ENCODE results near the gene ANKRD33B. TPM values are rescaled to one million over a fixed set of nuclear protein-coding genes. Genes with fewer than 3 reads are reported as not detected.
A peak's percentile ranks its signal among the peaks of the same experiment; 100 is the strongest.
"Not testable (repeated sequence)": the region's sequence is repeated elsewhere in the genome, so short reads cannot be mapped to it uniquely, and the experiment has no call there.

The ANKRD33B gene
- total and polyA plus RNA-seq, 9 donors, result 1.1 to 1.9 (median 1.5) TPM

- DNase-seq, result no peak
- WGBS (ENCODE audit: insufficient coverage), result no CpG with 5 or more reads among the region's 5 CpGs
- H3K27me3 ChIP-seq (ENCODE audit: control insufficient read depth, insufficient read depth, low read length), result no peaks in the 10 kb centered on the region
- H3K4me1 ChIP-seq (ENCODE audit: control insufficient read depth, insufficient read depth, low read length), result peaks cover 21% of the 10 kb centered on the region
- H3K36me3 ChIP-seq (ENCODE audit: control insufficient read depth, insufficient read depth, low read length), result no peaks in the 10 kb centered on the region
- peak overlapping the region; percentile 42 for H3K27ac ChIP-seq (ENCODE audit: low read length)
- peaks cover 2% of the 10 kb centered on the region for H3K9me3 ChIP-seq (replicated peaks; ENCODE audit: control insufficient read depth, low read depth, low read length)
- no peak overlapping the region for H3K4me3 ChIP-seq (ENCODE audit: low read length)
These were observed 36.9 kb downstream of the ANKRD33B start for GRCh38 chr5:10600626-10601245.

DNA sequence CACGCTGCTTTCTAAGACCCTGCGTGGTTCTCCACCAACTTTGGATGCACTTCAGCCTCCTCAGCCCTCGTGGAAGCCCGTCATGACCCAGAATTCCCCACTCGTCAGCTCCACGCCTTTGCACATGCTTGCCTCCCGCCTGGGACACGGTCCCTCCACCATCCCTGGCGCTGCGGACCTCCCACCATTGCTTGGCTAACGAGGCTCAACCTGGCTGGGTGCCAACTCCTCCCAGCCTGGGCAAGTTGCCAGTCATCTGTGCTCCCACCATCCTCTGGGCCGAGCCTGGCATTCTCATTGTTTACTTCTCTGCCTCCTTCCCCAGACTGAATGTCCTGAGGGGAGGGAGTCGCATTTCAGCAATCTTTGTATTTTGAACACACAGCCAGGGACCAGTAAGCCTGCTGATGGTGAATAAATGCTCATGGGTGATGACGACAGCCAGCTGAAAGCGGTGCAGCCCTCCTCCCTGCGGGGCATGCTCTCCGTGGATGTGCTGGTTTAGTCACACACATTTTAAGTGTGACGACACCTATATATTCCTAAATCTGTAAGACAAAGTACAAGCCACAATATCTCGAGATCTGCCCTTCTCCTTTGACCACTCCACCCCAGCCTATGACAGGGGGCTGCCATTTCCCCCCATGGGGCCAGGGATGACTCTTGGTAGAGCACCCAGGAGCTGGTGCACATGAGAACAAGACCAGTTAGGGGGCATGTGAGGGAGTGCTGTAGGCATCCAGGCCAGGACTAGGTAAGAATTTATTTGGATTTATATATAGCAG lies 37.6 kb downstream of the ANKRD33B start:
- peak; percentile 87 for DNase-seq
- peak overlapping the region; percentile 60 for H3K27ac ChIP-seq (ENCODE audit: low read length)
- H3K27me3 ChIP-seq (ENCODE audit: control insufficient read depth, insufficient read depth, low read length), result no peaks in the 10 kb centered on the region
- peaks cover 20% of the 10 kb centered on the region for H3K4me1 ChIP-seq (ENCODE audit: control insufficient read depth, insufficient read depth, low read length)
- no peaks in the 10 kb centered on the region for H3K36me3 ChIP-seq (ENCODE audit: control insufficient read depth, insufficient read depth, low read length)
- 30% methylated on average over 16 of the region's 19 CpGs for WGBS (ENCODE audit: insufficient coverage)
- peaks cover 2% of the 10 kb centered on the region for H3K9me3 ChIP-seq (replicated peaks; ENCODE audit: control insufficient read depth, low read depth, low read length)
- no peak overlapping the region for H3K4me3 ChIP-seq (ENCODE audit: low read length)

GRCh38 chr5:10602031-10602806 lies 38.3 kb downstream of the ANKRD33B start:
- Histone ChIP-seq H3K36me3 (ENCODE audit: control insufficient read depth, insufficient read depth, low read length) (no peaks in the 10 kb centered on the region), H3K4me1 (ENCODE audit: control insufficient read depth, insufficient read depth, low read length) (peaks cover 22% of the 10 kb centered on the region), H3K9me3 (replicated peaks; ENCODE audit: control insufficient read depth, low read depth, low read length) (no peaks in the 10 kb centered on the region), H3K4me3 (ENCODE audit: low read length) (no peak overlapping the region), H3K27me3 (ENCODE audit: control insufficient read depth, insufficient read depth, low read length) (no peaks in the 10 kb centered on the region), H3K27ac (ENCODE audit: low read length) (peak overlapping the region; percentile 60)
- DNase-seq, result no peak
- 59% methylated on average over 13 of the region's 15 CpGs for WGBS (ENCODE audit: insufficient coverage)

DNA sequence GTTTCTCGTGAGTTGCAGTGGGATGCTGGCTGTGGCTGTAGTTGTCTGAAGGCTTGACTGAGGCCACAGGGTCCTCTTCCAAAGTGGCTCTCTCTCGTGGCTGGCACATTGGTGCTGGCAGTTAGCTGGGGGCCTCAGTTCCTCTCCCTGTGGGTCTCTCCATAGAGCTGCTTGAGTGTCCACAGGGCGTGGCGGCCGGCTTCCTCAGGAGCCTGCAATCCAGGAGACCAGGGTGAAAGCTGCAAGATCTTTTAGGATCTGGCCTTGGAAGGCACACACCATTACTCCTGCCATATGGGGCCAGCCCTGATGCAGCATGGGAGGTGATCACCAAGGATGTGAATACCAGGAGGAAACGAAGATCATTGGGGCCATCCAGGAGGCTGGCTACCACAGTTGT lies 41.1 kb downstream of the ANKRD33B start:
- Histone ChIP-seq H3K27ac (ENCODE audit: low read length) (no peak overlapping the region), H3K4me3 (ENCODE audit: low read length) (no peak overlapping the region), H3K27me3 (ENCODE audit: control insufficient read depth, insufficient read depth, low read length) (no peaks in the 10 kb centered on the region), H3K4me1 (ENCODE audit: control insufficient read depth, insufficient read depth, low read length) (peaks cover 32% of the 10 kb centered on the region), H3K36me3 (ENCODE audit: control insufficient read depth, insufficient read depth, low read length) (no peaks in the 10 kb centered on the region), H3K9me3 (replicated peaks; ENCODE audit: control insufficient read depth, low read depth, low read length) (no peaks in the 10 kb centered on the region)
- DNase-seq, result no peak
- 82% methylated on average over 2 of the region's 6 CpGs for WGBS (ENCODE audit: insufficient coverage)

GRCh38 chr5:10606632-10607022 lies 42.8 kb downstream of the ANKRD33B start:
- Histone ChIP-seq H3K4me1 (ENCODE audit: control insufficient read depth, insufficient read depth, low read length) (peaks cover 21% of the 10 kb centered on the region), H3K27ac (ENCODE audit: low read length) (peak overlapping the region; percentile 86)
- not testable (repeated sequence) for H3K9me3 ChIP-seq (replicated peaks; ENCODE audit: control insufficient read depth, low read depth, low read length); H3K36me3 ChIP-seq (ENCODE audit: control insufficient read depth, insufficient read depth, low read length); DNase-seq; H3K27me3 ChIP-seq (ENCODE audit: control insufficient read depth, insufficient read depth, low read length); H3K4me3 ChIP-seq (ENCODE audit: low read length)
- WGBS (ENCODE audit: insufficient coverage), result 71% methylated on average over 1 of the region's 9 CpGs

GRCh38 chr5:10607023-10607665 lies 43.3 kb downstream of the ANKRD33B start:
- Histone ChIP-seq H3K27ac (ENCODE audit: low read length) (peak overlapping the region; percentile 86), H3K36me3 (ENCODE audit: control insufficient read depth, insufficient read depth, low read length) (no peaks in the 10 kb centered on the region), H3K4me3 (ENCODE audit: low read length) (no peak overlapping the region), H3K9me3 (replicated peaks; ENCODE audit: control insufficient read depth, low read depth, low read length) (no peaks in the 10 kb centered on the region), H3K27me3 (ENCODE audit: control insufficient read depth, insufficient read depth, low read length) (no peaks in the 10 kb centered on the region), H3K4me1 (ENCODE audit: control insufficient read depth, insufficient read depth, low read length) (peaks cover 16% of the 10 kb centered on the region)
- WGBS (ENCODE audit: insufficient coverage), result 8% methylated on average over 4 of the region's 13 CpGs
- DNase-seq, result peak; percentile 34

DNA sequence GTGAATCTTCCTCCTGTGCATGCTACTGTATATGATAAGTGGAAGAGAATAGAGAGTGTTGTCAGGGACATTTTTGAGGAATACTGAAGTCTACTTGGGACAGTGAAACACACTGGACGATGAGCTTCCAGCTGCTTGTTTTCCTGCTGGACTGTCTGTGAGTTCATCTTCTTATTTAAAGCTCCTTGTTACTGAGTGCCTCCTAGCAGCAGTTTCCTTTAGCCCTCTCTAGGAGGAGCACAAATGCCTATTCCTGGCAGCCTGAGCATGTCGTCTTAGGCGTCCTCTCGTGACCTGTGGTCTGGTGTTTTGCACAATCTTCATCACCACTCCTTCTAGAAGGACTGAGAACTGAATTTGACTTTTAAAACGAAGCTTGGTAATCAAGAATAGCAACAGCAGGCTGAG lies 43.8 kb downstream of the ANKRD33B start:
- H3K36me3 ChIP-seq (ENCODE audit: control insufficient read depth, insufficient read depth, low read length), result no peaks in the 10 kb centered on the region
- peak overlapping the region; percentile 86 for H3K27ac ChIP-seq (ENCODE audit: low read length)
- WGBS (ENCODE audit: insufficient coverage), result 15% methylated on average over 4 of the region's 5 CpGs
- peak; percentile 83 for DNase-seq
- no peaks in the 10 kb centered on the region for H3K27me3 ChIP-seq (ENCODE audit: control insufficient read depth, insufficient read depth, low read length)
- no peaks in the 10 kb centered on the region for H3K9me3 ChIP-seq (replicated peaks; ENCODE audit: control insufficient read depth, low read depth, low read length)
- H3K4me3 ChIP-seq (ENCODE audit: low read length), result no peak overlapping the region
- H3K4me1 ChIP-seq (ENCODE audit: control insufficient read depth, insufficient read depth, low read length), result peaks cover 14% of the 10 kb centered on the region

GRCh38 chr5:10608081-10608480 lies 44.2 kb downstream of the ANKRD33B start:
- not testable (repeated sequence) for H3K36me3 ChIP-seq (ENCODE audit: control insufficient read depth, insufficient read depth, low read length); H3K4me3 ChIP-seq (ENCODE audit: low read length); DNase-seq; H3K27me3 ChIP-seq (ENCODE audit: control insufficient read depth, insufficient read depth, low read length); H3K9me3 ChIP-seq (replicated peaks; ENCODE audit: control insufficient read depth, low read depth, low read length)
- WGBS (ENCODE audit: insufficient coverage), result 100% methylated on average over 1 of the region's 9 CpGs
- peak overlapping the region; percentile 55 for H3K27ac ChIP-seq (ENCODE audit: low read length)
- peaks cover 14% of the 10 kb centered on the region for H3K4me1 ChIP-seq (ENCODE audit: control insufficient read depth, insufficient read depth, low read length)

DNA sequence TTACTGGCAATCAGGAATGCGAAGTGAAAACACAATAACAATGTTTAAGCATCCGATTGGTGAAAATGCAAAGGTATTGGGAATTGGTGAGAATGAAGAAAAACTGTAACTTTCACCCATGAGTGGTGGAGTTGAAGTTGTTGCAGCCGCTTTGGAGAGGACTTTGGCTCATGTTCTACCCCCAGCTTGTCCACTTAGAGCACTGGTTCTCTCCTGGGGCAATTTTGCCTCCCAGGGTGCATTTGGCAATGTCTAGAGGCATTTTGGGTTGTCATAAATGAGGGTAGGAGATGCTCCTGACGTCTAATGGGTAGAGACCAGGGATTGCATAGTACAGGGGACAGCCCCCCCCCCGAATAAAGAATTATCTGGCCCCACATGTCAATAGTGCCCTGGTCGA lies 46.2 kb downstream of the ANKRD33B start:
- Histone ChIP-seq H3K9me3 (replicated peaks; ENCODE audit: control insufficient read depth, low read depth, low read length) (no peaks in the 10 kb centered on the region), H3K27ac (ENCODE audit: low read length) (no peak overlapping the region), H3K4me1 (ENCODE audit: control insufficient read depth, insufficient read depth, low read length) (peaks cover 14% of the 10 kb centered on the region), H3K4me3 (ENCODE audit: low read length) (no peak overlapping the region), H3K36me3 (ENCODE audit: control insufficient read depth, insufficient read depth, low read length) (no peaks in the 10 kb centered on the region), H3K27me3 (ENCODE audit: control insufficient read depth, insufficient read depth, low read length) (no peaks in the 10 kb centered on the region)
- 100% methylated on average over 2 of the region's 6 CpGs for WGBS (ENCODE audit: insufficient coverage)
- no peak for DNase-seq

DNA sequence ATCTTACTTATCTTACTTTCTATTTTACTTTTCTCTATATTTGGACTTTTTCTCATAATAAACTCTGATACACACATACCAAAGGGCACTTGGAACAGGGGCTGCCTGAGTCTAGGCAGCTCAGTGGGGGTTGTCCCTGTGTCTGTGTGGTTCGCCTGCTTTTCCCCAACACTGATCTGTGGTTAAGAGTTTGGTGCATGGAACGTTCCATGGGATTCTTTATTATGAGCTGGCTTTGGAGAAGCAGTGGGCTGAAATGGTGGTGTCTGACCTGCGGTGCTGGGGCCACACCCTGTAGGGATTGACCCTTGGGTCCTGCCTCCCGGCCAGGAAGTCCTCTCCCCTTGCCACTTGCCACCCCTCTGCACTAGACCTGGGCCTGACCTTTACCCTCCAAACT lies 47.4 kb downstream of the ANKRD33B start:
- Histone ChIP-seq H3K27me3 (ENCODE audit: control insufficient read depth, insufficient read depth, low read length) (no peaks in the 10 kb centered on the region), H3K9me3 (replicated peaks; ENCODE audit: control insufficient read depth, low read depth, low read length) (no peaks in the 10 kb centered on the region), H3K4me1 (ENCODE audit: control insufficient read depth, insufficient read depth, low read length) (peaks cover 14% of the 10 kb centered on the region), H3K36me3 (ENCODE audit: control insufficient read depth, insufficient read depth, low read length) (no peaks in the 10 kb centered on the region), H3K27ac (ENCODE audit: low read length) (no peak overlapping the region), H3K4me3 (ENCODE audit: low read length) (no peak overlapping the region)
- no peak for DNase-seq
- 100% methylated on average over 1 of the region's 4 CpGs for WGBS (ENCODE audit: insufficient coverage)

Measured in muscle of leg (tissue), 11 donors.